ENCODE results near the gene TPST1.
"Not testable (repeated sequence)": the region's sequence is repeated elsewhere in the genome, so short reads cannot be mapped to it uniquely, and the experiment has no call there.

Gene TPST1

GRCh38 chr7:66204822-66205740 lies at the start of gene TPST1:
TSS of gene TPST1 (plus strand) at chr7:66205334. CDS start at chr7:66240426, 35,092 bp downstream.
- peak; percentile 83 for TF ChIP-seq CTCF (conservative IDR thresholded peaks at IDR 0.05)
- peak within 1 kb of the TSS; percentile 85 for H3K27ac ChIP-seq

- not testable (repeated sequence) for H3K27ac ChIP-seq
These were observed 49.1 kb upstream of the TPST1 start for GRCh38 chr7:66156035-66156434.

GRCh38 chr7:66157060-66157459 lies 48.1 kb upstream of the TPST1 start:
- no peak for TF ChIP-seq CTCF (conservative IDR thresholded peaks at IDR 0.05)
- H3K27ac ChIP-seq: no peak overlapping the region

- no peak overlapping the region for H3K27ac ChIP-seq
- no peak for TF ChIP-seq CTCF (conservative IDR thresholded peaks at IDR 0.05)
These were observed 42.5 kb upstream of the TPST1 start for GRCh38 chr7:66162622-66163021.

- no peak for TF ChIP-seq CTCF (conservative IDR thresholded peaks at IDR 0.05)
- H3K27ac ChIP-seq: no peak overlapping the region
These were observed 41.9 kb upstream of the TPST1 start for GRCh38 chr7:66163186-66163610.

GRCh38 chr7:66164356-66164755 lies 40.8 kb upstream of the TPST1 start:
- no peak overlapping the region for H3K27ac ChIP-seq
- no peak for TF ChIP-seq CTCF (conservative IDR thresholded peaks at IDR 0.05)

GRCh38 chr7:66167773-66168387 lies 37.3 kb upstream of the TPST1 start:
- no peak for TF ChIP-seq CTCF (conservative IDR thresholded peaks at IDR 0.05)
- H3K27ac ChIP-seq: no peak overlapping the region

- no peak overlapping the region for H3K27ac ChIP-seq
- TF ChIP-seq CTCF (conservative IDR thresholded peaks at IDR 0.05): no peak
These were observed 35.5 kb upstream of the TPST1 start for GRCh38 chr7:66169616-66170015.

Measured in VCaP (cell line).